ENCODE results near the gene RIPK4. TPM values are rescaled to one million over a fixed set of nuclear protein-coding genes. Genes with fewer than 3 reads are reported as not detected.

RIPK4 gene
- polyA plus RNA-seq, 1 donor (not counting 4 experiments of a cell fraction or from before 2014, with no cell fraction given), result 18.4 TPM

DNA sequence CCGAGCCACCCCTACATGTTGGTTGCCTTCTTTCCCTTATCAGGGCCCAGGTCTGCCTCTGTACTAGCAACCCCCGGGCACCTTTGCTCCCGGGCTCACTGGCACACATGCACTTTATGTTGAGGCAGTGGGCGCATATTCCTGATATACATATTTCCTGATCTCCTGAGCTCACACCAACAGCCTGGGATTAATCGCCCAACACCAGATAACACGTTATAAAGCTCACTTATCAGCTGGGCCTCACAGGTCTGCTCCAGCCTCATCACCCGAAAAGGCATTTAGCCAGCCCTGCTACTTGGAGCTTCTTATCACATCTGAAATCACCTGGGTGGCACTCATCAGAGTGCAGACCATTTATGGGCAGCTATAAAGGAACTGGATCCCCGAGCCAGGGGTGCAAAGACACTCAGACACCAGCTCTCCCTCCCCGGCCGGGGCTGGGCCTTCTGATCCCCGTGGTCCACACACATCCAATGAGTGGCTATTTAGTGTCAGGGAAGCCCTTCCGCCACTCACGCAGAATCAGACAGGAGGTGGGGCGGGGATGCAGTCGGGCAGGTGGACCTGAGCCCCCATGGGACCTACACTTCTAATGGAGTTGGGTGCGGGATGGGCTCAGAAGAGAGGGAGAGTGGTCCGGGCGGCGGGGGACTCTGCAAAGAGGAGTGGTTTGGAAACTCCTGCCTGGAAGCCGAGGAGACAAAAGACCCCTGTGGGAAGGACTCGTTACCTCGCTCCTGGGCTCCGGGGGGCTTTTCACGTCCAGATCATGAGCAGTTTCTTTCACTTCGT, 21.6 kb downstream of the RIPK4 start:
- H3K27ac ChIP-seq (ENCODE audit: control insufficient read depth, insufficient read depth, low read length), result no peak overlapping the region
- H2AFZ ChIP-seq (ENCODE audit: control insufficient read depth, low read length), result no peak overlapping the region
- no peaks in the 10 kb centered on the region for H3K9me3 ChIP-seq (ENCODE audit: control insufficient read depth, low read depth, low read length)
- TF ChIP-seq EZH2 (IDR thresholded peaks at IDR 0.05; ENCODE audit: low read length), result no peak
- TF ChIP-seq, protein P1, sequence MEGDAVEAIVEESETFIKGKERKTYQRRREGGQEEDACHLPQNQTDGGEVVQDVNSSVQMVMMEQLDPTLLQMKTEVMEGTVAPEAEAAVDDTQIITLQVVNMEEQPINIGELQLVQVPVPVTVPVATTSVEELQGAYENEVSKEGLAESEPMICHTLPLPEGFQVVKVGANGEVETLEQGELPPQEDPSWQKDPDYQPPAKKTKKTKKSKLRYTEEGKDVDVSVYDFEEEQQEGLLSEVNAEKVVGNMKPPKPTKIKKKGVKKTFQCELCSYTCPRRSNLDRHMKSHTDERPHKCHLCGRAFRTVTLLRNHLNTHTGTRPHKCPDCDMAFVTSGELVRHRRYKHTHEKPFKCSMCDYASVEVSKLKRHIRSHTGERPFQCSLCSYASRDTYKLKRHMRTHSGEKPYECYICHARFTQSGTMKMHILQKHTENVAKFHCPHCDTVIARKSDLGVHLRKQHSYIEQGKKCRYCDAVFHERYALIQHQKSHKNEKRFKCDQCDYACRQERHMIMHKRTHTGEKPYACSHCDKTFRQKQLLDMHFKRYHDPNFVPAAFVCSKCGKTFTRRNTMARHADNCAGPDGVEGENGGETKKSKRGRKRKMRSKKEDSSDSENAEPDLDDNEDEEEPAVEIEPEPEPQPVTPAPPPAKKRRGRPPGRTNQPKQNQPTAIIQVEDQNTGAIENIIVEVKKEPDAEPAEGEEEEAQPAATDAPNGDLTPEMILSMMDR (optimal IDR thresholded peaks at IDR 0.05 in 1 of 3, IDR thresholded peaks at IDR 0.05 in 1 of 3, conservative IDR thresholded peaks at IDR 0.05 in 1 of 3; ENCODE audit: extremely low read depth in 1 of 3, insufficient read depth in 2 of 3, low read length in 3 of 3), result no peak
- no peak for FAIRE-seq
- peaks cover 3% of the 10 kb centered on the region for H4K20me1 ChIP-seq (ENCODE audit: control insufficient read depth, extremely low read depth, insufficient read depth, low read length)
- peaks cover 5% of the 10 kb centered on the region for H3K4me1 ChIP-seq (ENCODE audit: control insufficient read depth, extremely low read depth, insufficient read depth, low read length)
- no peak overlapping the region for H3K9ac ChIP-seq (ENCODE audit: control insufficient read depth, extremely low read depth, insufficient read depth, low read length)
- peaks cover 93% of the 10 kb centered on the region for H3K79me2 ChIP-seq (ENCODE audit: control insufficient read depth, insufficient read depth, low read length)
- no peak overlapping the region for H3K4me3 ChIP-seq (ENCODE audit: control insufficient read depth in 2 of 3, extremely low read depth in 1 of 3, insufficient read depth in 2 of 3, low read depth in 1 of 3, low read length in 3 of 3)
- H3K36me3 ChIP-seq (ENCODE audit: control insufficient read depth in 2 of 2, extremely low read depth in 1 of 2, insufficient read depth in 2 of 2, low read length in 2 of 2), result peaks cover 71 to 88% of the 10 kb centered on the region in 2 experiments
- no peak for DNase-seq (ENCODE audit: low read depth, low spot score)
- H3K4me2 ChIP-seq (ENCODE audit: control insufficient read depth, extremely low read depth, insufficient read depth, low read depth, low read length), result no peak overlapping the region
- H3K9me1 ChIP-seq (ENCODE audit: control insufficient read depth, extremely low read depth, insufficient read depth, low read length), result peaks cover 3% of the 10 kb centered on the region
- no peaks in the 10 kb centered on the region for H3K27me3 ChIP-seq (ENCODE audit: control insufficient read depth, extremely low read depth, insufficient read depth, low read length)
- dilution Hi-C loops (cut with MboI; ENCODE audit: extremely low pct_ligation_motif_present, low sequenced_read_pairs), result no loop called here

DNA sequence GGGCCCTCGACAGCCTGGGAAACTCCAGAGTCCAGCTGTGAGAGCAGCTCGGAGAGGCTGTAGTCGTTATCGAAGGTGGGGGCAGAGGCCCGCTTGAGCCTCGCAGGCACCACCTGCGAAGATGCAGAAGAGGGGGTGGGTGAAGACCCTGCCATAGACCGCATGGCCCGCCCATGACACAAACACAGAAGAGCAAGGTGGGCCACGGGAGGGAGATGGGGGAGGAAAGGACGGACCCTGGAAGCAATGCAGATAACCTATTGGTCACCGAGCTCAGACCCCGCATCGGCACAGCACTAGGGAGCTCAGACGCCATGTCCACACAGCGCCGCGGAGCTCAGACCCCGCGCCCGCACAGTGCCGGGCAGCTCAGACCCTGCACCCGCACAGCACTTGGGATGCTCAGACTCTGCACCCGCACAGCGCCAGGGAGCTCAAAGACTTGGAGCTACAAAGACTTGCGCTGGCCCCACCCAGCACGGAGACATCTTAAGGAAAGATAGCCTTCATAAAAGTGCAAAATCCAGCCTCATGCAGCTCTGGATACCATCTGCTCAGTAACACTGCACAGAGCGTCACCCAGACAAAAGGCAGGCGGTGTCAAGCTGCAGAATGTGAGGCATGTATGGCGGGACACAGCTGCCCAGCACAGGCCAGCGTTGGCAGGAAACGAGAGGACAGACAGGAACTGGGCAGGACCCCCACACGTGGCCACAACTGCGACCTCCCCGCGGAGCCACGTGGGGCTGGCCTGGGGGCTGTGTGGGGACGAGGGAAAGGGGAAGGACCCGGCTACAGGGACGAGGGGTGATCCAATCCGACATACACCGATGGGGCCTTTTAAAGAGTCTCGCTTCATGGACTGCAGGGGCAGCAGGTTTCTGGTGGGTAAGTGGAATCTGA, 22.6 kb downstream of the RIPK4 start:
- H3K9me3 ChIP-seq (ENCODE audit: control insufficient read depth, low read depth, low read length), result no peaks in the 10 kb centered on the region
- peaks cover 5% of the 10 kb centered on the region for H4K20me1 ChIP-seq (ENCODE audit: control insufficient read depth, extremely low read depth, insufficient read depth, low read length)
- H3K27ac ChIP-seq (ENCODE audit: control insufficient read depth, insufficient read depth, low read length), result no peak overlapping the region
- TF ChIP-seq, protein P1 (optimal IDR thresholded peaks at IDR 0.05 in 1 of 3, IDR thresholded peaks at IDR 0.05 in 1 of 3, conservative IDR thresholded peaks at IDR 0.05 in 1 of 3; ENCODE audit: extremely low read depth in 1 of 3, insufficient read depth in 2 of 3, low read length in 3 of 3), result no peak
- no peak for TF ChIP-seq EZH2 (IDR thresholded peaks at IDR 0.05; ENCODE audit: low read length)
- H3K79me2 ChIP-seq (ENCODE audit: control insufficient read depth, insufficient read depth, low read length), result peaks cover 92% of the 10 kb centered on the region
- no peaks in the 10 kb centered on the region for H3K9me1 ChIP-seq (ENCODE audit: control insufficient read depth, extremely low read depth, insufficient read depth, low read length)
- H3K4me1 ChIP-seq (ENCODE audit: control insufficient read depth, extremely low read depth, insufficient read depth, low read length), result no peaks in the 10 kb centered on the region
- no peak overlapping the region for H2AFZ ChIP-seq (ENCODE audit: control insufficient read depth, low read length)
- H3K36me3 ChIP-seq (ENCODE audit: control insufficient read depth in 2 of 2, extremely low read depth in 1 of 2, insufficient read depth in 2 of 2, low read length in 2 of 2), result peaks cover 74 to 93% of the 10 kb centered on the region in 2 experiments
- H3K27me3 ChIP-seq (ENCODE audit: control insufficient read depth, extremely low read depth, insufficient read depth, low read length), result no peaks in the 10 kb centered on the region
- H3K4me3 ChIP-seq (ENCODE audit: control insufficient read depth in 2 of 3, extremely low read depth in 1 of 3, insufficient read depth in 2 of 3, low read depth in 1 of 3, low read length in 3 of 3), result no peak overlapping the region
- no peak for FAIRE-seq
- H3K9ac ChIP-seq (ENCODE audit: control insufficient read depth, extremely low read depth, insufficient read depth, low read length), result no peak overlapping the region
- dilution Hi-C loops (cut with MboI; ENCODE audit: extremely low pct_ligation_motif_present, low sequenced_read_pairs), result no loop called here
- no peak for DNase-seq (ENCODE audit: low read depth, low spot score)
- H3K4me2 ChIP-seq (ENCODE audit: control insufficient read depth, extremely low read depth, insufficient read depth, low read depth, low read length), result no peak overlapping the region
